ACC112 (cell line): ENCODE results near the gene LSM6.

Source experiments
- H2AFZ ChIP-seq: fragments of 200-600 bp; sonication (generic); one replicate; pipeline ENCODE4 v1.6.0; 2017; ENCODE audit warnings: antibody characterized with exemption, low read length; ENCODE audit not compliant: unreplicated experiment
- H3K27ac ChIP-seq: fragments of 200-600 bp; sonication (generic); 2 replicates; pipeline ENCODE4 v1.5.1; 2014; ENCODE audit warnings: low read depth, mild to moderate bottlenecking, antibody characterized with exemption, low read length, moderate library complexity
- H3K27me3 ChIP-seq: fragments of 200-600 bp; sonication (generic); 2 replicates; pipeline ENCODE4 v1.6.1; 2014; ENCODE audit warnings: mild to moderate bottlenecking, antibody characterized with exemption, low read length, moderate library complexity, mixed read lengths; ENCODE audit not compliant: insufficient read depth
- H3K36me3 ChIP-seq: fragments of 200-600 bp; sonication (generic); 2 replicates; pipeline ENCODE4 v1.6.1; 2016; ENCODE audit warnings: mild to moderate bottlenecking, antibody characterized with exemption, low read length, moderate library complexity, mixed read lengths; ENCODE audit not compliant: insufficient read depth
- H3K4me1 ChIP-seq: fragments of 200-600 bp; sonication (generic); one replicate; pipeline ENCODE4 v1.6.1; 2016; ENCODE audit warnings: low read length, mixed read lengths; ENCODE audit not compliant: insufficient read depth, unreplicated experiment, control insufficient read depth
- H3K4me3 ChIP-seq: fragments of 200-600 bp; sonication (generic); 2 replicates; pipeline ENCODE4 v1.5.1; 2014; ENCODE audit warnings: mild to moderate bottlenecking, low read depth, low read length
- H3K79me2 ChIP-seq: fragments of 200-600 bp; sonication (generic); one replicate; pipeline ENCODE4 v1.6.0; 2016; ENCODE audit warnings: low read length; ENCODE audit not compliant: control insufficient read depth, unreplicated experiment, insufficient read depth

The LSM6 gene

GRCh38 chr4:146183209-146183608, 7.7 kb downstream of the LSM6 start:
- H2AFZ ChIP-seq: no peak overlapping the region
- peaks cover 29% of the 10 kb centered on the region for H3K79me2 ChIP-seq
- no peaks in the 10 kb centered on the region for H3K27me3 ChIP-seq
- no peaks in the 10 kb centered on the region for H3K4me1 ChIP-seq
- no peak overlapping the region for H3K27ac ChIP-seq
- peaks cover 11% of the 10 kb centered on the region; the same call in 1 of the 2 replicates for H3K36me3 ChIP-seq
- no peak overlapping the region for H3K4me3 ChIP-seq

GRCh38 chr4:146186041-146186440, 10.5 kb downstream of the LSM6 start:
- no peak overlapping the region for H3K27ac ChIP-seq
- peaks cover 22% of the 10 kb centered on the region; the same call in 1 of the 2 replicates for H3K36me3 ChIP-seq
- H3K4me1 ChIP-seq: no peaks in the 10 kb centered on the region
- no peaks in the 10 kb centered on the region for H3K27me3 ChIP-seq
- H3K4me3 ChIP-seq: no peak overlapping the region
- no peak overlapping the region for H2AFZ ChIP-seq
- peaks cover 3% of the 10 kb centered on the region for H3K79me2 ChIP-seq

GRCh38 chr4:146186596-146186995, 11.1 kb downstream of the LSM6 start:
- Histone ChIP-seq H2AFZ (no peak overlapping the region), H3K27me3 (no peaks in the 10 kb centered on the region), H3K79me2 (no peaks in the 10 kb centered on the region), H3K4me3 (no peak overlapping the region), H3K4me1 (no peaks in the 10 kb centered on the region), H3K27ac (no peak overlapping the region), H3K36me3 (peaks cover 22% of the 10 kb centered on the region; the same call in 1 of the 2 replicates)

GRCh38 chr4:146190456-146190855, 14.9 kb downstream of the LSM6 start:
- peaks cover 18% of the 10 kb centered on the region; the same call in 1 of the 2 replicates for H3K36me3 ChIP-seq
- no peak overlapping the region for H3K27ac ChIP-seq
- no peak overlapping the region for H3K4me3 ChIP-seq
- no peaks in the 10 kb centered on the region for H3K79me2 ChIP-seq
- peaks cover under 1% of the 10 kb centered on the region for H3K4me1 ChIP-seq
- no peaks in the 10 kb centered on the region for H3K27me3 ChIP-seq
- H2AFZ ChIP-seq: no peak overlapping the region

GRCh38 chr4:146191766-146192458, 16.4 kb downstream of the LSM6 start:
- Histone ChIP-seq H3K4me3 (no peak overlapping the region), H3K27ac (no peak overlapping the region), H3K27me3 (no peaks in the 10 kb centered on the region), H3K4me1 (peaks cover 4% of the 10 kb centered on the region), H2AFZ (no peak overlapping the region), H3K79me2 (no peaks in the 10 kb centered on the region), H3K36me3 (peaks cover 15% of the 10 kb centered on the region; the same call in 1 of the 2 replicates)

GRCh38 chr4:146193628-146194027, 18.1 kb downstream of the LSM6 start:
- Histone ChIP-seq H3K36me3 (peaks cover 7% of the 10 kb centered on the region; the same call in 1 of the 2 replicates), H2AFZ (no peak overlapping the region), H3K4me3 (no peak overlapping the region), H3K27ac (no peak overlapping the region), H3K27me3 (no peaks in the 10 kb centered on the region), H3K79me2 (no peaks in the 10 kb centered on the region), H3K4me1 (peaks cover 4% of the 10 kb centered on the region)

GRCh38 chr4:146194212-146194611, 18.7 kb downstream of the LSM6 start:
- H3K36me3 ChIP-seq: peaks cover 7% of the 10 kb centered on the region; the same call in 1 of the 2 replicates
- no peak overlapping the region for H2AFZ ChIP-seq
- H3K4me3 ChIP-seq: no peak overlapping the region
- no peaks in the 10 kb centered on the region for H3K27me3 ChIP-seq
- H3K27ac ChIP-seq: no peak overlapping the region
- H3K4me1 ChIP-seq: peaks cover 4% of the 10 kb centered on the region
- no peaks in the 10 kb centered on the region for H3K79me2 ChIP-seq

- H3K36me3 ChIP-seq: no peaks in the 10 kb centered on the region
- H3K4me3 ChIP-seq: no peak overlapping the region
- no peak overlapping the region for H3K27ac ChIP-seq
- H3K4me1 ChIP-seq: no peaks in the 10 kb centered on the region
- peaks cover 4% of the 10 kb centered on the region; the same call in 1 of the 2 replicates for H3K27me3 ChIP-seq
- H2AFZ ChIP-seq: no peak overlapping the region
- H3K79me2 ChIP-seq: no peaks in the 10 kb centered on the region
Measured at GRCh38 chr4:146202665-146203064, 27.1 kb downstream of the LSM6 start.

- no peak overlapping the region for H3K27ac ChIP-seq
- no peaks in the 10 kb centered on the region for H3K79me2 ChIP-seq
- no peak overlapping the region for H3K4me3 ChIP-seq
- H2AFZ ChIP-seq: no peak overlapping the region
- peaks cover 34% of the 10 kb centered on the region for H3K27me3 ChIP-seq
- no peaks in the 10 kb centered on the region for H3K36me3 ChIP-seq
- no peaks in the 10 kb centered on the region for H3K4me1 ChIP-seq
Measured at GRCh38 chr4:146207410-146207809, 31.9 kb downstream of the LSM6 start.

GRCh38 chr4:146210890-146211289, 35.4 kb downstream of the LSM6 start:
- Histone ChIP-seq H3K4me1 (no peaks in the 10 kb centered on the region), H3K27me3 (peaks cover 37% of the 10 kb centered on the region), H3K36me3 (no peaks in the 10 kb centered on the region), H3K4me3 (no peak overlapping the region), H3K79me2 (no peaks in the 10 kb centered on the region), H3K27ac (no peak overlapping the region), H2AFZ (no peak overlapping the region)

- H3K4me3 ChIP-seq: no peak overlapping the region
- H3K27ac ChIP-seq: no peak overlapping the region
- no peaks in the 10 kb centered on the region for H3K79me2 ChIP-seq
- no peaks in the 10 kb centered on the region for H3K36me3 ChIP-seq
- no peaks in the 10 kb centered on the region for H3K4me1 ChIP-seq
- no peak overlapping the region for H2AFZ ChIP-seq
- H3K27me3 ChIP-seq: peaks cover 37% of the 10 kb centered on the region
Measured at GRCh38 chr4:146211440-146211839, 35.9 kb downstream of the LSM6 start.
